Calu3 (cell line): ENCODE measurements around the gene DEAF1. TPM values are rescaled to one million over a fixed set of nuclear protein-coding genes. Genes with fewer than 3 reads are reported as not detected.

Experiments used
- BruUV-seq: library from RNA; stranded (reverse); fragments of 400-500 nt; replicated peaks from 2 replicates; lab custom pipeline; 2021; lab: Mats Ljungman, UMichigan
- CTCF ChIA-PET: fragments of 300-600 bp; sonication (Branson Sonifier 250); formaldehyde crosslinking; loops from one replicate; lab custom pipeline; 2022; ENCODE audit warnings: antibody characterized with exemption; lab: Charles Lee
- DNase-seq: peaks from one replicate; pipeline ENCODE4 v3.0.0; 2022
- H3K27ac Mint-ChIP-seq: one replicate; pipeline ENCODE4 v1.8.0; 2022; ENCODE audit warnings: mixed read lengths; ENCODE audit not compliant: unreplicated experiment
- H3K27me3 Mint-ChIP-seq: one replicate; pipeline ENCODE4 v1.8.0; 2022; ENCODE audit warnings: mixed read lengths; ENCODE audit not compliant: unreplicated experiment
- H3K36me3 Mint-ChIP-seq: one replicate; pipeline ENCODE4 v1.8.0; 2022; ENCODE audit warnings: mild to moderate bottlenecking, moderate library complexity, mixed read lengths; ENCODE audit not compliant: insufficient read depth, unreplicated experiment
- H3K4me1 Mint-ChIP-seq: one replicate; pipeline ENCODE4 v1.8.0; 2022; ENCODE audit warnings: mild to moderate bottlenecking, low read depth, mixed read lengths; ENCODE audit not compliant: unreplicated experiment
- H3K4me3 Mint-ChIP-seq: one replicate; pipeline ENCODE4 v1.8.0; 2022; ENCODE audit warnings: mild to moderate bottlenecking, low read depth, moderate library complexity, mixed read lengths; ENCODE audit not compliant: unreplicated experiment
- H3K9me3 Mint-ChIP-seq: one replicate; pipeline ENCODE4 v1.8.0; 2022; ENCODE audit warnings: low read depth, mixed read lengths; ENCODE audit not compliant: unreplicated experiment
- CTCF ChIP-seq: fragments of 200-600 bp; IDR thresholded peaks from one replicate; pipeline ENCODE4 v1.8.0; 2022; ENCODE audit warnings: antibody characterized with exemption; ENCODE audit not compliant: unreplicated experiment
- intact Hi-C: fragments of 100-400 bp; cut with micrococcal nuclease; formaldehyde crosslinking; loops from one replicate; pipeline ENCODE4 v1.10.0; 2022; ENCODE audit not compliant: unreplicated experiment
- total RNA-seq: library from RNA; stranded (reverse); gene quantifications from 2 replicates; pipeline ENCODE4 v1.2.3, GENCODE V29; 2022

DEAF1 gene
- total RNA-seq, 1 experiment from 2014 or later, result 57.0 TPM

DNA sequence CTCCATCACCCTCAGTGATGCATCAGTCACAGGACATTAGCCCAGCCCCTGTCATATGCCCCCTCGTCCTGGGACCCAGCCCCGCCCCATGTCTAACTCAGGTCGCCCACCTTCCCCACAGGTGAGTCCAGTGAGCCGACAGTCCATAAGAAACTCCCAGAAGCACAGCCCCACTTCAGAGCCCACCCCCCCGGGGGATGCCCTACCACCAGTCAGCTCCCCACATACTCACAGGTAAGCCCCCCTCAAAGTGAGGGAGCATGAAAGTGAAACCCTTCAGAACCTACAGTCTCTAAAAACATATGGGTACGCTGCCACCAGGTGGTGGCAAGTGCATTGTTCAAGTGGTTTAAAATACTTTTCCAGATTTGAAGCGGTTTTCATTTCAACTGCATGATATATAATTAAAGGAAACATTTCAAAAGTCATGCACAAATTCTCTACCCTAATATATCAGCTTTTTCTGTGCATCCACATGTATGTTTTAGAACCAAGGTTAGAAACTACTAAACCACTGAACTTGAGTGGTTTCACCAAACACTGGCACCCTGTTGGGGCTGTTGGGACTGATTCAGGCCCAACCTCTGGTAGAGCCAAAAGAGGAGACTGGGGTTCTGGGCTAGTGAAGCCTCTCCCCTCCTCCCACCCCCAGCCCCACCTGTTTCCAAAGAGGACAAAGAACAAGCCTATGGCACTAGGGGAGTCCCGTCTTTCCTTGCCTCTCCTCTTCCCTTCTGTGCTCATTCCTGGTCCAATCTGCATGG is 28.3 kb upstream of the DEAF1 start:
- Mint-ChIP-seq H3K9me3 (no peaks in the 10 kb centered on the region), H3K36me3 (peaks cover 68% of the 10 kb centered on the region), H3K4me1 (no peaks in the 10 kb centered on the region), H3K27ac (no peak overlapping the region), H3K4me3 (no peak overlapping the region), H3K27me3 (no peaks in the 10 kb centered on the region)
- intact Hi-C loops, result loop anchor here (1.0 to 10.0 kb wide), 2 partner anchors 27 to 169 kb away; no protein-coding TSS in a partner anchor
- CTCF ChIA-PET, result interaction anchor here (0.6 to 1.7 kb wide), 5 partner anchors 22 to 68 kb away, joined by 3 to 9 read pairs (median 4); partner anchors contain the start of genes TALDO1 and TMEM80
- peak; percentile 59 for DNase-seq
- peak; percentile 67 for TF ChIP-seq CTCF
- no TSS peak for BruUV-seq

DNA sequence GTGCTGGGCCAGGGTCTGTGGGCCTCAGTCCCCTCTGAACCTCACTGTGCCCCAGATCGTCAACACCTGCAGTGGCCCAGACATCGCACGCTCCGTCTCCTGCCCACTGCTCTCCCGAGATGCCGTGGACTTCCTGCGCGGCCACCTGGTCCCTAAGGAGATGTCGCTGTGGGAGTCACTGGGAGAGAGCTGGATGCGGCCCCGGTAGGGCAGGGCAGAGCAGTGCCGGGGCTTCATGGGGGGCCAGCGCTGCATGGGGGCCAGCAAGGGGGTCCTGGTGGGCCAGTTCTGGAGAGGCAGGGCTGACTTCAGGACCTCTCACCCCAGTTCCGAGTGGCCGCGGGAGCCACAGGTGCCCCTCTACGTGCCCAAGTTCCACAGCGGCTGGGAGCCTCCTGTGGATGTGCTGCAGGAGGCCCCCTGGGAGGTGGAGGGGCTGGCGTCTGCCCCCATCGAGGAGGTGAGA is 27.4 kb upstream of the DEAF1 start:
- CTCF ChIA-PET, result interaction anchor here (1.1 to 1.7 kb wide), 4 partner anchors 25 to 67 kb away, joined by 3 to 9 read pairs (median 4); partner anchors contain the start of genes TALDO1 and TMEM80
- no peaks in the 10 kb centered on the region for H3K9me3 Mint-ChIP-seq
- H3K27ac Mint-ChIP-seq, result no peak overlapping the region
- intact Hi-C loops, result loop anchor here (10.0 kb wide), 1 partner anchor 168 kb away; no protein-coding TSS in a partner anchor
- no peak for TF ChIP-seq CTCF
- H3K27me3 Mint-ChIP-seq, result no peaks in the 10 kb centered on the region
- no peak for DNase-seq
- no TSS peak for BruUV-seq
- no peak overlapping the region for H3K4me3 Mint-ChIP-seq
- H3K4me1 Mint-ChIP-seq, result no peaks in the 10 kb centered on the region
- peaks cover 60% of the 10 kb centered on the region for H3K36me3 Mint-ChIP-seq

DNA sequence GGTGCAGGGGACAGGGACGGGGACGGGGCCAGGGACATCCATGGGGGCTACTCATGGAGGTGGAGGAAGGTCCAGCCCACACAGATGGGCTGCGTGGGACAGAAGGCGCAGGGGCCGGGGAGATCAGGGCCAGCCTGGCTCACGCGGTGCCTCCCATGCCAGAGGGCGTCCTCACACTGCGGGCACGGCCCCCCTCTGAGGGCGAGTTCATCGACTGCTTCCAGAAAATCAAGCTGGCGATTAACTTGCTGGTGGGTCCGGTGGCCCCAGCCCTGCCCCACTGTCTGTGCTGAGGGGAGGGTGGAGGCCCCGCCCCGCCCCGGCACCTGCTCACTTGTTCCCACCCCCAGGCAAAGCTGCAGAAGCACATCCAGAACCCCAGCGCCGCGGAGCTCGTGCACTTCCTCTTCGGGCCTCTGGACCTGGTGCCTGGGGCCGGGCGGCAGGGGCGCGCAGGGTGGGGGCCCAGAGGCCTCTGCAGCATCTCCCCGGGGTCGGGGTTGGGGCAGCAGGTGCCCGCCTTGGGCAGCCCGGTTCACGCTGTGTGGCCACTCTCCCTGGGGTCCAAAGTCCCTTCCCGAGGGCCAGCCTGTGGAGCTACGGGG is 26.8 kb upstream of the DEAF1 start:
- no peaks in the 10 kb centered on the region for H3K9me3 Mint-ChIP-seq
- CTCF ChIA-PET, result interaction anchor here (1.5 to 1.7 kb wide), 3 partner anchors 24 to 26 kb away, joined by 4 to 9 read pairs (median 5); partner anchors contain the start of genes TALDO1 and TMEM80

More for the DNA sequence above, 26.8 kb upstream of the DEAF1 start:
- H3K27ac Mint-ChIP-seq, result no peak overlapping the region
- DNase-seq, result no peak
- peaks cover 56% of the 10 kb centered on the region for H3K36me3 Mint-ChIP-seq
- no TSS peak for BruUV-seq
- H3K4me1 Mint-ChIP-seq, result no peaks in the 10 kb centered on the region
- H3K4me3 Mint-ChIP-seq, result no peak overlapping the region
- intact Hi-C loops, result loop anchor here (10.0 kb wide), 1 partner anchor 167 kb away; no protein-coding TSS in a partner anchor
- no peaks in the 10 kb centered on the region for H3K27me3 Mint-ChIP-seq
- no peak for TF ChIP-seq CTCF
